ENCODE measurements around the gene PRSS16. TPM values are rescaled to one million over a fixed set of nuclear protein-coding genes. Genes with fewer than 3 reads are reported as not detected.

Gene PRSS16
- total and polyA plus RNA-seq, 9 of the 15 experiments (the other 6 are each of a cell fraction or from before 2014, with no cell fraction given) = 4.5 to 21.3 (median 12.1) TPM

- TF ChIP-seq NCOA2 (IDR thresholded peaks at IDR 0.05; ENCODE audit: partially characterized antibody in 2 of 2) (peak in 1 of 2 experiments; percentile 62), MTF1 (CRISPR knock-in tag; IDR thresholded peaks at IDR 0.05; ENCODE audit: borderline replicate concordance) (0 out of 2 replicates have a peak, but pooled peaks have one; percentile 32), ZNF584 (CRISPR knock-in tag; IDR thresholded peaks at IDR 0.05; ENCODE audit: low read depth) (peak; percentile 86; the same call in 1 of the 2 replicates), HINFP (tag; conservative IDR thresholded peaks at IDR 0.05; ENCODE audit: low read depth) (0 out of 2 replicates have a peak, but pooled peaks have one; percentile 55), ERF (CRISPR knock-in tag; IDR thresholded peaks at IDR 0.05) (no peak), ZNF717 (CRISPR knock-in tag; IDR thresholded peaks at IDR 0.05) (no peak), GABPB1 (CRISPR knock-in tag; IDR thresholded peaks at IDR 0.05) (peak; percentile 32; the same call in 1 of the 2 replicates), POU5F1 (IDR thresholded peaks at IDR 0.05; ENCODE audit: borderline replicate concordance, low read depth, low read length, partially characterized antibody) (no peak), HNRNPUL1 (IDR thresholded peaks at IDR 0.05; ENCODE audit: low read length) (no peak), NR2C2 (CRISPR knock-in tag; IDR thresholded peaks at IDR 0.05) (no peak), NR2C2 (tag; IDR thresholded peaks at IDR 0.05) (peak; percentile 66), CREB3 (tag; conservative IDR thresholded peaks at IDR 0.05; ENCODE audit: low read depth) (no peak), HEY1 (CRISPR knock-in tag; IDR thresholded peaks at IDR 0.05; ENCODE audit: borderline replicate concordance) (no peak), FOS (IDR thresholded peaks at IDR 0.05; ENCODE audit: extremely low read depth, insufficient read length) (no peak), PML (IDR thresholded peaks at IDR 0.05; ENCODE audit: low read length) (0 out of 2 replicates have a peak, but pooled peaks have one; percentile 17), ZEB2 (IDR thresholded peaks at IDR 0.05) (0 out of 2 replicates have a peak, but pooled peaks have one; percentile 46), DLX4 (CRISPR knock-in tag; IDR thresholded peaks at IDR 0.05) (no peak), HDAC6 (IDR thresholded peaks at IDR 0.05; ENCODE audit: low read depth, low read length) (no peak), ZC3H8 (IDR thresholded peaks at IDR 0.05) (no peak; the same call in 1 of the 2 replicates), HNRNPK (IDR thresholded peaks at IDR 0.05; ENCODE audit: low read depth, low read length, poor library complexity, severe bottlenecking) (no peak), CBX8 (IDR thresholded peaks at IDR 0.05; ENCODE audit: borderline replicate concordance, extremely low read depth, low read depth, low read length, poor library complexity, severe bottlenecking) (no peak), MAZ (CRISPR knock-in tag; conservative IDR thresholded peaks at IDR 0.05 in 1 of 2, IDR thresholded peaks at IDR 0.05 in 1 of 2) (0 out of 4 replicates have a peak, but pooled peaks of 1 of the 2 experiments have one; percentile 44)
Observed at GRCh38 chr6:27237089-27237803, 10.3 kb upstream of the PRSS16 start (continued).

Measured in K562 (cell line).